KMS-11 (cell line): ENCODE data around the gene SUMO2.
A peak's percentile ranks its signal among the peaks of the same experiment; 100 is the strongest.

Source experiments
- H2AFZ ChIP-seq: fragments of 200-600 bp; sonication (generic); 2 replicates; pipeline ENCODE4 v1.6.1; 2016; ENCODE audit warnings: antibody characterized with exemption, mixed run types, low read depth
- H3K27ac ChIP-seq: fragments of 200-600 bp; sonication (generic); 2 replicates; pipeline ENCODE4 v1.6.1; 2016; ENCODE audit warnings: mild to moderate bottlenecking, mixed run types
- H3K27me3 ChIP-seq: fragments of 200-600 bp; sonication (generic); 2 replicates; pipeline ENCODE4 v1.6.1; 2017; ENCODE audit warnings: mild to moderate bottlenecking, low read depth, mixed run types, moderate library complexity; ENCODE audit not compliant: insufficient read depth
- H3K36me3 ChIP-seq: fragments of 200-600 bp; sonication (generic); 2 replicates; pipeline ENCODE4 v1.6.1; 2017; ENCODE audit warnings: mild to moderate bottlenecking, mixed run types; ENCODE audit not compliant: insufficient read depth
- H3K4me1 ChIP-seq: fragments of 200-600 bp; sonication (generic); 2 replicates; pipeline ENCODE4 v1.6.1; 2016; ENCODE audit warnings: mild to moderate bottlenecking, low read depth, mixed run types; ENCODE audit not compliant: poor library complexity, severe bottlenecking
- H3K4me2 ChIP-seq: fragments of 200-600 bp; sonication (generic); 2 replicates; pipeline ENCODE4 v1.7.0; 2016; ENCODE audit warnings: mild to moderate bottlenecking, mixed run types
- H3K4me3 ChIP-seq: fragments of 200-600 bp; sonication (generic); IDR thresholded peaks from 2 replicates; pipeline ENCODE4 v1.6.1; 2017; ENCODE audit warnings: low read depth, low read length, mixed read lengths; ENCODE audit not compliant: insufficient read depth
- H3K79me2 ChIP-seq: fragments of 200-600 bp; sonication (generic); 2 replicates; pipeline ENCODE4 v1.6.1; 2016; ENCODE audit warnings: low read depth, mixed run types; ENCODE audit not compliant: insufficient read depth
- H3K9ac ChIP-seq: fragments of 200-600 bp; sonication (generic); 2 replicates; pipeline ENCODE4 v1.6.1; 2016; ENCODE audit warnings: mild to moderate bottlenecking, mixed run types
- H4K20me1 ChIP-seq: fragments of 200-600 bp; sonication (generic); 2 replicates; pipeline ENCODE4 v1.6.1; 2016; ENCODE audit warnings: mild to moderate bottlenecking, mixed run types; ENCODE audit not compliant: insufficient read depth
- CTCF ChIP-seq: fragments of 200-600 bp; sonication (generic); conservative IDR thresholded peaks from 2 replicates; pipeline ENCODE4 v1.6.1; 2017; ENCODE audit warnings: low read depth, mild to moderate bottlenecking, antibody characterized with exemption, low read length, moderate library complexity, mixed read lengths

SUMO2 gene

GRCh38 chr17:75205793-75206163 lies 23.0 kb upstream of the SUMO2 start:
- H3K27me3 ChIP-seq: no peaks in the 10 kb centered on the region
- no peaks in the 10 kb centered on the region for H4K20me1 ChIP-seq
- peaks cover 20% of the 10 kb centered on the region for H3K4me1 ChIP-seq
- H3K36me3 ChIP-seq: peaks cover 9% of the 10 kb centered on the region; the same call in 1 of the 2 replicates
- H3K9ac ChIP-seq: peak overlapping the region; percentile 94
- H3K4me2 ChIP-seq: peak overlapping the region; percentile 82; the same call in 1 of the 2 replicates
- H3K27ac ChIP-seq: peak overlapping the region; percentile 94
- H3K79me2 ChIP-seq: peaks cover 54% of the 10 kb centered on the region
- no peak overlapping the region for H3K4me3 ChIP-seq
- no peak for TF ChIP-seq CTCF
- peak overlapping the region; percentile 89 for H2AFZ ChIP-seq

GRCh38 chr17:75205037-75205792 lies 22.5 kb upstream of the SUMO2 start, which contains the start of gene NUP85:
NUP85 (plus strand) TSS chr17:75205679; CDS start chr17:75205762, 83 bp downstream.
- Histone ChIP-seq H3K27ac (peak within 1 kb of the TSS; percentile 94), H3K79me2 (peaks cover 51% of the 10 kb centered on the region), H3K4me3 (no peak within 1 kb of the TSS), H3K27me3 (no peaks in the 10 kb centered on the region), H3K4me2 (peak within 1 kb of the TSS; percentile 82), H2AFZ (peak within 1 kb of the TSS; percentile 89), H4K20me1 (no peaks in the 10 kb centered on the region), H3K36me3 (peaks cover 4% of the 10 kb centered on the region; the same call in 1 of the 2 replicates), H3K4me1 (peaks cover 20% of the 10 kb centered on the region), H3K9ac (peak within 1 kb of the TSS; percentile 94)
- no peak for TF ChIP-seq CTCF

GRCh38 chr17:75199886-75200618 lies 17.3 kb upstream of the SUMO2 start:
- Histone ChIP-seq H3K27me3 (no peaks in the 10 kb centered on the region), H4K20me1 (no peaks in the 10 kb centered on the region), H3K4me3 (no peak overlapping the region), H3K27ac (no peak overlapping the region), H3K36me3 (no peaks in the 10 kb centered on the region), H3K4me2 (no peak overlapping the region), H3K9ac (no peak overlapping the region), H3K79me2 (no peaks in the 10 kb centered on the region; the same call in 1 of the 2 replicates), H3K4me1 (peaks cover 6% of the 10 kb centered on the region), H2AFZ (no peak overlapping the region)
- TF ChIP-seq CTCF: no peak

- H2AFZ ChIP-seq: no peak overlapping the region
- no peaks in the 10 kb centered on the region for H3K36me3 ChIP-seq
- no peak overlapping the region for H3K4me3 ChIP-seq
- H3K9ac ChIP-seq: no peak overlapping the region
- H3K27me3 ChIP-seq: no peaks in the 10 kb centered on the region
- H4K20me1 ChIP-seq: no peaks in the 10 kb centered on the region
- no peak overlapping the region for H3K27ac ChIP-seq
- no peak for TF ChIP-seq CTCF
- peaks cover under 1% of the 10 kb centered on the region for H3K4me1 ChIP-seq
- H3K4me2 ChIP-seq: no peak overlapping the region
- no peaks in the 10 kb centered on the region for H3K79me2 ChIP-seq
These were observed 12.1 kb upstream of the SUMO2 start for GRCh38 chr17:75194879-75195278.
